NCI-H1694 (cell line): ENCODE results near the gene BTNL2.
"Not testable (repeated sequence)": the region's sequence is repeated elsewhere in the genome, so short reads cannot be mapped to it uniquely, and the experiment has no call there.

Experiments used
- DNase-seq: peaks from one replicate; lab custom pipeline; 2025; lab: John Stamatoyannopoulos, UW

The BTNL2 gene

DNA sequence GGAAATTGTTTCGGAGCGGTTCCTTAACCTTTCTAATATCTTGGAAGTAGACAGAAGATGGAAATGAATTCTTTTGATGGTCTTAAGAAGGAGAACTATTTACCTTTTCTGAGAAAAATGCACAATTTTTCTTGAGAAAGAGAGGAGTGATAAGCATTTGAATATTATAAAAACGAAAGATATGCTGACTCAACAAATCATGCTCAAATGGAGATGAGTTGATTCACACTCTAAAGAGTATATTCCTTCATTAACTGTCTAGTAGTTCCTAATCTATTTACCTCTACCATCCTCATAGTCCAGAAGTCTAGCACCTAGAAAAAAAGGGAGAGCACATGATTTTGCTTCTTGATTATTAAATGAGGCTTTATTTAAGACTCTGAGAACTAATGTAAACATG is 39.3 kb downstream of the BTNL2 start:
- DNase-seq: no peak

DNA sequence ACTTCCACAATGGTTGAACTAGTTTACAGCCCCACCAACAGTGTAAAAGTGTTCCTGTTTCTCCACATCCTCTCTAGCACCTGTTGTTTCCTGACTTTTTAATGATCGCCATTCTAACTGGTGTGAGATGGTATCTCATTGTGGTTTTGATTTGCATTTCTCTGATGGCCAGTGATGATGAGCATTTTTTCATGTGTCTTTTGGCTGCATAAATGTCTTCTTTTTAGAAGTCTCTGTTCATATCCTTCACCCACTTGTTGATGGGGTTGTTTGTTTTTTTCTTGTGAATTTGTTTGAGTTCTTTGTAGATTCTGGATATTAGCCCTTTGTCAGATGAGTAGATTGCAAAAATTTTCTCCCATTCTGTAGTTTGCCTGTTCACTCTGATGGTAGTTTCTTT is 47.8 kb downstream of the BTNL2 start:
- DNase-seq: not testable (repeated sequence)

GRCh38 chr6:32358548-32358947 is 48.4 kb downstream of the BTNL2 start:
- not testable (repeated sequence) for DNase-seq

GRCh38 chr6:32355018-32355417 is 52.0 kb downstream of the BTNL2 start:
- no peak for DNase-seq

GRCh38 chr6:32353348-32353747 is 53.6 kb downstream of the BTNL2 start:
- DNase-seq: no peak
